Stimulated activated naive CD8-positive, alpha-beta T cell treated with anti-CD3 and anti-CD28 coated beads, Interleukin-15, Interleukin-2, amounts not matched to agents 100 U/mL and 50 U/mL, for 24 hours (primary cell): Measurements from ENCODE around the gene PRDM16.

Source experiments
- ATAC-seq: fragments of 150-1000 bp; cut with Tn5 transposase; one replicate; pipeline ENCODE4 v1.10.0; 2021
- DNase-seq: peaks from one replicate; pipeline ENCODE4 v3.0.0; 2021

The PRDM16 gene

GRCh38 chr1:3418600-3418999, 349.6 kb downstream of the PRDM16 start:
- DNase-seq (no peak), ATAC-seq (no peak)

- DNase-seq (no peak), ATAC-seq (no peak)
Observed at GRCh38 chr1:3419415-3420204, 350.6 kb downstream of the PRDM16 start.

DNA sequence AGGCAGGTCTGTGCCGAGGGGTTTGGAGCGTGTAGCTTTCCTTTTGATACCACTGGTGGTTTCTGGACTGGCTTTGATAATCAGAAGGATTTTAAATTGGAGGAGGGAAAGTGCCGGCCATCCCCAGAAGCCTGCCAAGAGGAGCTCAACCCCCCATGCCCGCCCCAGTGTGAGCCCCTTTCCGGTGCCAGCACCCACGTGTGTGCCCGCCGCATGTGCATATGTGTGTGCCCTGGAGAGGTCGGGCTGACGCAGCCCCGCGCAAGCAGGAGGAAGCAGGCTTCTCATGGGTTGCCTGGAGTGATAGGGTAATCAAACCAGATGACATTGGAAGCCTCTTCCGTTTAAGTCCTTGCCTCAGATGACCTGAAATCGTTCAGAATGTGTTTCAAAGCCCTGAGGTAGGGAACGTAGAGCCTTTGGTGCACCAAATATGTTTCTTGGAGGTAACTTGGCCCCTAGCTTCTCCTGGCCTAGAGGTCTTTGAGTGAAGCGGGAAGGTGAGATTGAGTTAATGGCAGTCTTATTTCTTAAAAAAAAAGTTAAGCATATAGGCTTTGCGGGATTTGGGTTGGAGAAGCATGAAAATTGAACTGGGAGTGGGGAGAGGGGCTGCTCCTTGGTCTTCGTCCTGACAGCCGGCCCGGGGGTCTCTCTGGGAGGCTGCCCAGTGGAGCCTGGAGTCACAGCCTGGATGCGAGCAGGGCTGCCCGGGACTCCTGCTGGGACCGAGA, 351.4 kb downstream of the PRDM16 start:
- DNase-seq, result no peak
- no peak for ATAC-seq

- no peak for ATAC-seq
- no peak for DNase-seq
Observed at GRCh38 chr1:3422638-3423037, 353.6 kb downstream of the PRDM16 start.

- ATAC-seq (no peak), DNase-seq (no peak)
Observed at GRCh38 chr1:3423245-3423829, 354.3 kb downstream of the PRDM16 start.

- ATAC-seq (no peak), DNase-seq (no peak)
Observed at GRCh38 chr1:3423896-3424611, 355.1 kb downstream of the PRDM16 start.

DNA sequence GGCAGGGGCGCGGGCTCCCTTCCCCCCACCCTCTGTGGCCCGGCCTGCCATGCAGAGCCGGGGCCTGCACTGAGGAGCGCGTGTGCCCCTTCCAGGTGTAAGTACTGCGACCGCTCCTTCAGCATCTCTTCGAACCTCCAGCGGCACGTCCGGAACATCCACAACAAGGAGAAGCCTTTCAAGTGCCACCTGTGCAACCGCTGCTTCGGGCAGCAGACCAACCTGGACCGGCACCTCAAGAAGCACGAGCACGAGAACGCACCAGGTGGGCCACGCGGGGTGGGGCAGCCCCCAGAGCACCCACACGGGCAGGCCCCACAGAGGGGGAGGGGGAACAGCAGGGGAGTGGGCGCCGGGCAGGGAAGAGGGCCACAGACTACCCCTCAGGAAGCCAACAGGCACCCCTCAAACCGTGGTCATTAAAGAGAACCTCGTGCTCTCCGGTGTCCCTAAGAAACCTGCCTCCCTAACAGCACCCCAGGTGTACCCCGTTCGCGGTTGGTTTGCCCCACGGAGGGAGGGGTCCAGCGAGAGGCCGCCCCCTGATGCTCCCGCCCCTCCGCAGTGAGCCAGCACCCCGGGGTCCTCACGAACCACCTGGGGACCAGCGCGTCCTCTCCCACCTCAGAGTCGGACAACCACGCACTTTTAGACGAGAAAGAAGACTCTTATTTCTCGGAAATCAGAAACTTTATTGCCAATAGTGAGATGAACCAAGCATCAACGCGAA, 356.6 kb downstream of the PRDM16 start:
- DNase-seq (no peak), ATAC-seq (no peak)

GRCh38 chr1:3426956-3427535, 358.0 kb downstream of the PRDM16 start:
- DNase-seq (no peak), ATAC-seq (no peak)

- DNase-seq (no peak), ATAC-seq (no peak)
Observed at GRCh38 chr1:3427711-3428704, 359.0 kb downstream of the PRDM16 start.

GRCh38 chr1:3428899-3429298, 359.9 kb downstream of the PRDM16 start:
- DNase-seq, result no peak
- ATAC-seq, result no peak

DNA sequence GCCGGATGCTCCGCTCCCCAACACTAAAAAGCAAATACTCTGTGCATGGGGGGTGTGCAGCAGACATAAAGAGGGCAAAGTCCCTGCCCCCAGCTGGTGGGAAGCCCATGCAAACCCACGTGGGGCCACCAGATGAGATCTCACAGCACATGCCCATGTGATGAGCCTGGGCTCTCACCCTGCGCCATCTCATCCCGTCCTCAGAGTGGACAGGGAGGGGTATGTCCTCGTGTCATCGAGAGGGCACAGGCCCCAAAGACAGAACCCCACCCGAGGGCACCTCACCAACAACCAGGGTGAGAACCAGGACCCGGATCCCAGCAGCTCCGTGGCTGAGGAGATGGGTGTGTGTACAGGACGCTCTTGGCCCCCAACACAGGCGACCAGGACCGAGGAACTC, 360.3 kb downstream of the PRDM16 start:
- DNase-seq (no peak), ATAC-seq (no peak)

DNA sequence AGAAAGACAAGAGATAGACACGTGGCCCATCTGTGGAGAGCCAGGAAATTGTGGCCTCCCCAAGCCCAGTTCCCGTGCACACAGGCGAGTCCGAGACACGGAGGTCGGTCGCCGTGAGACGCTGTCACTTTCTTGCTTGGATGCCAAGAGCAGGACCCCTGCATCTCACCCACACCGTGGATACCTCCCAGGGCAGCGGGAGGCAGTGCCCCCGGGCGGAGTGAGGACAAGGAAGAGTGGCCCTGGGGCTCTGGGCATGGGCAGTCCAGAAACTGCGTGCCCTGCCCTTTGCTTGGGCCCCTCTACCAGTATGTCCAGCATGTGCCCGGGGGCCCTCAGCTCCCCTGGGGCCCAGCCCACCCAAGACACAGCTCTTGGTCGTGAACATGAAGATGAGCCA, 360.8 kb downstream of the PRDM16 start:
- ATAC-seq (no peak), DNase-seq (no peak)

DNA sequence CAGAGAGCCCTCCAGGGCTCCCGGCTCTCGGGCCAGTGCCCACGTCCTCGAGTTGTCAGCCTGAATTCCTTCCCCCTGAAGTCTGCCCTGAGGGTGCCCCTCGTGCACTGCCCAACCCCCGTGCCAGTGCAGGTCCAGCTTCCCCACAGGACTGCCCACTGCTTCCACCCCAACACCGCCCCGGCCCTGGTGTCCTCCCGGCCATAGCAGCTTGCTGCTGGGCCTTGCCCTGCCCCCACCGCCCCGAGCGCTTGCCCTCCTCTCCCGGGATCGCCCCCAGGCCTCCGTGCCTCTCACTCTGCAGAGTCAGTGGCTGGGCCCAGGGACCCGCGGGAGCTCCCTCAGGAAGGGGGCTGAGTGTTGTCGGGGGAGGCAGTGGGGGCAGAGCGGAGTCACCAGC, 361.4 kb downstream of the PRDM16 start:
- no peak for DNase-seq
- ATAC-seq, result no peak

DNA sequence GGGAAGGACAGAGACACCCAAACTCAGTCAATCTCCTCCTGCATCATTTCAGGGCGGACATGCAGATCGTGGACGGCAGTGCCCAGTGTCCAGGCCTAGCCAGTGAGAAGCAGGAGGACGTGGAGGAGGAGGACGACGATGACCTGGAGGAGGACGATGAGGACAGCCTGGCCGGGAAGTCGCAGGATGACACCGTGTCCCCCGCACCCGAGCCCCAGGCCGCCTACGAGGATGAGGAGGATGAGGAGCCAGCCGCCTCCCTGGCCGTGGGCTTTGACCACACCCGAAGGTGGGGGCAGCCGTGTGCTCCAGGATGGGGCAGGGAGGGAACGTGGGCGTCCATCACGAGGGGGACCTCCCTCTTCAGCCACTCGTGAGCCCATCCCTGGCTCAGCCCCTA, 361.8 kb downstream of the PRDM16 start:
- no peak for ATAC-seq
- no peak for DNase-seq

DNA sequence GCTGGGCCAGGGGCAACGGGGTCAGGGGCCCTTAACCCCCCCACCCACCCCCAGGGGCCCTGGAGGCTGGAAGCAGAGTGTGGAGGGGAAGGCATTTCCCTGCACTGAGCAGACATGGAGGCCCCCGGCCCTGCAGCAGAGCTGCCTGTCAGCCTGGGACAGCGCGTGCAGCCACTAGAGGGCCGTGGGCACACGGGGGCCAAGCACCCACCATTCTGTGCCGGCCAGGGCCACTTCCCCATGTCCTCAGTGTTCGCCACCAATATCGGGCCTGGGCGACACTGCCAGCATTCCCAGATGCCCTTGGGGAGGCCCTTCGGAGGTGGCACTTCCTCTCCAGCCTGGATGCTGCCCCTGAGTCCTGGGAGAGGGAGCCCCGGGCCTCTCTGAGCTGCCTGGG, 362.3 kb downstream of the PRDM16 start:
- no peak for ATAC-seq
- DNase-seq, result no peak

DNA sequence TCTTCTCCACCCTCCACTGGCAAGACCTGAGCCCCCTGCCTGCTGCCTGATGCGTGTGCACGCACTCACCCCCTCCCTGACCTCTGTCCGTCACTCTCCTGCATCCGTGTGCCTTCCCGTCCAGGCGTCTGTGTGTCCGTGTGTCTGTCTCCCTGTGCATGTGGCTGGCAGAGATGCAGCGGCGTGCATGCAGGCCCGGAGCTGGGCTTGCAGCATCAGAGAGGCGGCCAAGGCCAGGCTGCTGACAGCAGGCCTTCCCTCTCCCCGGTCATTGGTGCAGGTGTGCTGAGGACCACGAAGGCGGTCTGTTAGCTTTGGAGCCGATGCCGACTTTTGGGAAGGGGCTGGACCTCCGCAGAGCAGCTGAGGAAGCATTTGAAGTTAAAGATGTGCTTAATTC, 362.7 kb downstream of the PRDM16 start:
- ATAC-seq, result no peak

DNA sequence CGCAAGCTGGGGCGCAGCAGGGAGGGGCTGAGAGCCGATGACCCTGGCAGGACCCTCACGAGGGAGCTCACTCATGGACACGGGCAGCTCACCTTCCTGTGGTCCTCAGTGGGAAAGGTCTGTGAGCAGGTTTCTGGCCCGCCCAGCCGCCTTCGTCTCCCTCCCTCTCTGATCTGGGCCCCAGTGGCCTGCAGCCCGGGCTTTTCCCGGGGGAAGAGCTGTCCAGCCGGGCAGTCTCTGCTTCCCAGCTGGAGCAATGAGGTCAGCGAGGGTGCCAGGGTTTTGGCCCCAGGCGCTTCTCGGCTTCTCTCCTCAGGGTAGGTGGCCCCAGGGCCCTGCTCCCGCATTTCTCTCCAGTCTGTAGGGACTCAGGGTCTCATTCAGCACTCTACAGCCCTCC, 363.3 kb downstream of the PRDM16 start:
- no peak for DNase-seq
- no peak for ATAC-seq

More for the DNA sequence above, 362.7 kb downstream of the PRDM16 start:
- DNase-seq, result no peak

GRCh38 chr1:3433076-3433475, 364.1 kb downstream of the PRDM16 start:
- ATAC-seq (no peak), DNase-seq (no peak)

DNA sequence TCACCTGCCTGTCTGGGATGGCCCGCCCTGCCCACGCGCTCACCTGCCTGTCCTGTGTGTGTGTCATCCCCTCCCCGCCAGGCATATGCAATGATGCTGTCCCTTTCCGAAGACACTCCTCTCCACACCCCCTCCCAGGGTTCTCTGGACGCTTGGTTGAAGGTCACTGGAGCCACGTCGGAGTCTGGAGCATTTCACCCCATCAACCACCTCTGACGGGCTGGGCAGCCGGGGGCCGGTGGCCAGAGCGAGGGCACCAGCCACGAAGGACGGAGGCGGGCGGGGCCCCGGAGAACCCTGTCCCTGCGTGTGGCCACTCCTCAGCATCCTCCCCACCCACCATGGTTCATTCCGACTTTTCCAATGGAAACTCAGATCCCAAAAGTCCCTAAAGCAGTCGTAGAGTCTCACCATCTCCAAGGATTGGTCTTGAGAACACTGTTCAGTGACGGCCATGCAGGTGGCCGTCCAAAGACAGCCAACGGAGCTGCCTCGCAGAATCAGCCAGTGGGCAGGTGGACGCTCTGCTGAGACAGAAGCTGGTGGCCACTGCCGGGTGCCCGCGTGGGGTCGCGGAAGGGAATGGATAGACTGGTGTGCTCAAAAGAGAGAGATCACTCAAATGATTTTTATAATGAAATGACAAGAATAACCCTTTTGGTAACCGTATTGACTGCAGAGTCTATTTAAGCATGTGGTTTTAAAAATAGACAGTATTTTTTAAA, 364.8 kb downstream of the PRDM16 start:
- ATAC-seq, result no peak
- DNase-seq, result no peak
